Liver (tissue), 9 donors: ENCODE results near the gene KAZN. TPM values are rescaled to one million over a fixed set of nuclear protein-coding genes. Genes with fewer than 3 reads are reported as not detected.

Source experiments
- DNase-seq: peaks from one replicate; pipeline ENCODE4 v3.0.0-alpha.2; 2017; ENCODE audit warnings: low spot score
- H3K27ac ChIP-seq, 2 donors: one replicate each; pipeline ENCODE4 v1.7.0; 2013; ENCODE audit warnings: inconsistent platforms in 2 of 2, low read length in 2 of 2, control low read depth in 1 of 2, low read depth in 1 of 2, mild to moderate bottlenecking in 1 of 2
- H3K27me3 ChIP-seq, 4 donors: one replicate each; pipeline versions ENCODE4 v1.6.1 to v1.7.0; 2013; ENCODE audit warnings: low read length in 3 of 4, inconsistent platforms in 1 of 4, mild to moderate bottlenecking in 1 of 4, moderate library complexity in 1 of 4; ENCODE audit not compliant: control insufficient read depth in 4 of 4, insufficient read depth in 4 of 4
- H3K36me3 ChIP-seq, 4 donors: one replicate each; pipeline versions ENCODE4 v1.6.1 to v1.7.0; 2013; ENCODE audit warnings: low read length in 3 of 4, mild to moderate bottlenecking in 3 of 4, low read depth in 1 of 4, moderate library complexity in 1 of 4; ENCODE audit not compliant: control insufficient read depth in 4 of 4, insufficient read depth in 3 of 4
- H3K4me1 ChIP-seq, 4 donors: one replicate each; pipeline versions ENCODE4 v1.6.1 to v1.7.0; 2013; ENCODE audit warnings: low read length in 3 of 4, mild to moderate bottlenecking in 3 of 4, moderate library complexity in 1 of 4; ENCODE audit not compliant: control insufficient read depth in 4 of 4, insufficient read depth in 4 of 4
- H3K4me3 ChIP-seq, 3 donors: one replicate each; pipeline versions ENCODE4 v1.6.1 to v1.7.0; 2013; ENCODE audit warnings: low read length in 3 of 3, control low read depth in 1 of 3, low read depth in 1 of 3, mild to moderate bottlenecking in 1 of 3
- H3K9ac ChIP-seq, 2 donors: one replicate each; pipeline ENCODE4 v1.7.0; 2013; ENCODE audit warnings: low read length in 2 of 2, mild to moderate bottlenecking in 2 of 2, moderate library complexity in 2 of 2, control low read depth in 1 of 2, low read depth in 1 of 2
- H3K9me3 ChIP-seq, 4 donors: one replicate each; pipeline versions ENCODE4 v1.6.1 to v1.7.0; 2013; ENCODE audit warnings: low read length in 3 of 4; ENCODE audit not compliant: control insufficient read depth in 4 of 4
- EGR1 ChIP-seq, 2 donors: IDR thresholded peaks; 2 replicates each; pipeline ENCODE4 v1.6.1; 2016 to 2018; ENCODE audit warnings: antibody characterized with exemption in 2 of 2, low read depth in 2 of 2
- FOXA1 ChIP-seq: IDR thresholded peaks from 2 replicates; pipeline ENCODE4 v1.6.1; 2016; ENCODE audit warnings: antibody characterized with exemption
- FOXA2 ChIP-seq: IDR thresholded peaks from 2 replicates; pipeline ENCODE4 v1.6.1; 2016; ENCODE audit warnings: antibody characterized with exemption
- GABPA ChIP-seq, 2 donors: IDR thresholded peaks in 1 of 2; conservative IDR thresholded peaks in 1 of 2; 2 replicates each; pipeline ENCODE4 v1.6.1; 2016; ENCODE audit warnings: antibody characterized with exemption in 2 of 2, mild to moderate bottlenecking in 1 of 2, moderate library complexity in 1 of 2
- HNF4A ChIP-seq, 2 donors: conservative IDR thresholded peaks; 2 replicates each; pipeline ENCODE4 v1.6.1; 2016; ENCODE audit warnings: antibody characterized with exemption in 2 of 2, mild to moderate bottlenecking in 2 of 2
- JUND ChIP-seq, 2 donors: IDR thresholded peaks; 2 replicates each; pipeline ENCODE4 v1.6.1; 2016; ENCODE audit warnings: antibody characterized with exemption in 2 of 2
- NR2F2 ChIP-seq: IDR thresholded peaks from 2 replicates; pipeline ENCODE4 v1.6.1; 2016; ENCODE audit warnings: antibody characterized with exemption
- RAD21 ChIP-seq, 2 donors: IDR thresholded peaks; 2 replicates each; pipeline ENCODE4 v1.6.1; 2016; ENCODE audit warnings: antibody characterized with exemption in 2 of 2, mild to moderate bottlenecking in 2 of 2
- REST ChIP-seq: IDR thresholded peaks from 2 replicates; pipeline ENCODE4 v1.6.1; 2016; ENCODE audit warnings: antibody characterized with exemption, mild to moderate bottlenecking
- RXRA ChIP-seq, 2 donors: IDR thresholded peaks; 2 replicates each; pipeline ENCODE4 v1.6.1; 2017 to 2018; ENCODE audit warnings: antibody characterized with exemption in 2 of 2, mild to moderate bottlenecking in 1 of 2
- SP1 ChIP-seq: IDR thresholded peaks from 2 replicates; pipeline ENCODE4 v1.6.1; 2018; ENCODE audit warnings: antibody characterized with exemption, mild to moderate bottlenecking
- TAF1 ChIP-seq: conservative IDR thresholded peaks from 2 replicates; pipeline ENCODE4 v1.6.1; 2016; ENCODE audit warnings: antibody characterized with exemption, mild to moderate bottlenecking
- YY1 ChIP-seq: IDR thresholded peaks from 2 replicates; pipeline ENCODE4 v1.6.1; 2016; ENCODE audit warnings: antibody characterized with exemption, mild to moderate bottlenecking
- ZBTB33 ChIP-seq: IDR thresholded peaks from 2 replicates; pipeline ENCODE4 v1.6.1; 2016; ENCODE audit warnings: antibody characterized with exemption
- whole genome bisulfite sequencing: extraction: QIAGEN DNeasy Blood & Tissue Kit; methylation state at CpG from one replicate; pipeline ENCODE4 v1.1.7; 2013; 5-methylcytosine and 5-hydroxymethylcytosine counted together
- polyA plus RNA-seq, 2 donors: library from polyadenylated mRNA; stranded (reverse) in 1 of 2; unstranded in 1 of 2; fragments of 200-250 nt in 1 of 2; fragments of >200 nt in 1 of 2; fragmentation: Nextera tagmentation in 1 of 2; extraction: Ambion mirVana in 1 of 2; gene quantifications; one replicate each; pipeline versions ENCODE4 v1.2.1 to v1.2.3, GENCODE V29; 2013 to 2015
- total RNA-seq, 2 donors: library from RNA; depleted of rRNA; stranded (reverse); fragments of >200 nt; gene quantifications; one replicate each; pipeline ENCODE4 v1.2.3, GENCODE V29; 2014
- donor health status: healthy.
- donor health status: healthy.
- donor health status: healthy.
- donor health status: healthy.
- donor health status: healthy.

Gene KAZN
- total and polyA plus RNA-seq, 4 donors = 1.9 to 6.9 (median 2.4) TPM

- WGBS = 71% methylated on average over 7 of the region's 7 CpGs
- H3K4me1 ChIP-seq = no peaks in the 10 kb centered on the region
- H3K4me3 ChIP-seq = no peak overlapping the region
- no peak overlapping the region for H3K9ac ChIP-seq
- no peaks in the 10 kb centered on the region for H3K9me3 ChIP-seq
- no peaks in the 10 kb centered on the region for H3K27me3 ChIP-seq
- H3K27ac ChIP-seq = no peak overlapping the region
- H3K36me3 ChIP-seq = no peaks in the 10 kb centered on the region
- TF ChIP-seq NR2F2 = no peak
- TF ChIP-seq JUND (IDR thresholded peaks at IDR 0.05) = no peak
- no peak for TF ChIP-seq FOXA1
- TF ChIP-seq FOXA2 = no peak
- TF ChIP-seq REST = no peak
- no peak for TF ChIP-seq YY1
- TF ChIP-seq TAF1 = no peak
- no peak for TF ChIP-seq HNF4A (conservative IDR thresholded peaks at IDR 0.05)
- no peak for TF ChIP-seq RAD21 (IDR thresholded peaks at IDR 0.05)
- no peak for TF ChIP-seq RXRA (IDR thresholded peaks at IDR 0.05)
- TF ChIP-seq SP1 = no peak
- TF ChIP-seq GABPA (IDR thresholded peaks at IDR 0.05 in 1 of 2, conservative IDR thresholded peaks at IDR 0.05 in 1 of 2) = no peak
- TF ChIP-seq ZBTB33 = no peak
- TF ChIP-seq EGR1 (IDR thresholded peaks at IDR 0.05; ENCODE audit: low read depth in 2 of 2) = no peak
- no peak for DNase-seq
Observed at GRCh38 chr1:14553711-14554110, 44.8 kb upstream of the KAZN start.

- 63% methylated on average over 2 of the region's 2 CpGs for WGBS
- no peaks in the 10 kb centered on the region for H3K36me3 ChIP-seq
- H3K9me3 ChIP-seq = no peaks in the 10 kb centered on the region
- H3K27me3 ChIP-seq = no peaks in the 10 kb centered on the region
- H3K27ac ChIP-seq = no peak overlapping the region
- TF ChIP-seq HNF4A (conservative IDR thresholded peaks at IDR 0.05) = no peak
- no peak for TF ChIP-seq NR2F2
- TF ChIP-seq RAD21 (IDR thresholded peaks at IDR 0.05) = no peak
- no peak for TF ChIP-seq JUND (IDR thresholded peaks at IDR 0.05)
- H3K4me3 ChIP-seq = no peak overlapping the region
- H3K9ac ChIP-seq = no peak overlapping the region
- no peak for DNase-seq
- H3K4me1 ChIP-seq = no peaks in the 10 kb centered on the region
Observed at GRCh38 chr1:14555091-14555490, 43.4 kb upstream of the KAZN start.
